Cerebellar nuclear complex (tissue), 1 donor: Measurements from ENCODE around the gene FBXW10B.
"Not testable (repeated sequence)": the region's sequence is repeated elsewhere in the genome, so short reads cannot be mapped to it uniquely, and the experiment has no call there.

Experiments
- DNase-seq, 2 experiments: peaks; one replicate each; lab custom pipeline; 2025; lab: John Stamatoyannopoulos, UW

Gene FBXW10B, protein sequence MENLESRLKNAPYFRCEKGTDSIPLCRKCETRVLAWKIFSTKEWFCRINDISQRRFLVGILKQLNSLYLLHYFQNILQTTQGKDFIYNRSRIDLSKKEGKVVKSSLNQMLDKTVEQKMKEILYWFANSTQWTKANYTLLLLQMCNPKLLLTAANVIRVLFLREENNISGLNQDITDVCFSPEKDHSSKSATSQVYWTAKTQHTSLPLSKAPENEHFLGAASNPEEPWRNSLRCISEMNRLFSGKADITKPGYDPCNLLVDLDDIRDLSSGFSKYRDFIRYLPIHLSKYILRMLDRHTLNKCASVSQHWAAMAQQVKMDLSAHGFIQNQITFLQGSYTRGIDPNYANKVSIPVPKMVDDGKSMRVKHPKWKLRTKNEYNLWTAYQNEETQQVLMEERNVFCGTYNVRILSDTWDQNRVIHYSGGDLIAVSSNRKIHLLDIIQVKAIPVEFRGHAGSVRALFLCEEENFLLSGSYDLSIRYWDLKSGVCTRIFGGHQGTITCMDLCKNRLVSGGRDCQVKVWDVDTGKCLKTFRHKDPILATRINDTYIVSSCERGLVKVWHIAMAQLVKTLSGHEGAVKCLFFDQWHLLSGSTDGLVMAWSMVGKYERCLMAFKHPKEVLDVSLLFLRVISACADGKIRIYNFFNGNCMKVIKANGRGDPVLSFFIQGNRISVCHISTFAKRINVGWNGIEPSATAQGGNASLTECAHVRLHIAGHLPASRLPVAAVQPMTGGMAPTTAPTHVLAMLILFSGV

GRCh38 chr17:15619331-15620058 is at the start of gene FBXW10B:
Gene FBXW10B (minus strand): TSS chr17:15619704. CDS start chr17:15619512, 192 bp downstream.
- DNase-seq: peak in 1 of 2 experiments; percentile 21

GRCh38 chr17:15663691-15664090 is 44.2 kb upstream of the FBXW10B start:
- DNase-seq: no peak

GRCh38 chr17:15663176-15663575 is 43.7 kb upstream of the FBXW10B start:
- no peak for DNase-seq

- no peak for DNase-seq
Observed at GRCh38 chr17:15662681-15663080, 43.2 kb upstream of the FBXW10B start.

DNA sequence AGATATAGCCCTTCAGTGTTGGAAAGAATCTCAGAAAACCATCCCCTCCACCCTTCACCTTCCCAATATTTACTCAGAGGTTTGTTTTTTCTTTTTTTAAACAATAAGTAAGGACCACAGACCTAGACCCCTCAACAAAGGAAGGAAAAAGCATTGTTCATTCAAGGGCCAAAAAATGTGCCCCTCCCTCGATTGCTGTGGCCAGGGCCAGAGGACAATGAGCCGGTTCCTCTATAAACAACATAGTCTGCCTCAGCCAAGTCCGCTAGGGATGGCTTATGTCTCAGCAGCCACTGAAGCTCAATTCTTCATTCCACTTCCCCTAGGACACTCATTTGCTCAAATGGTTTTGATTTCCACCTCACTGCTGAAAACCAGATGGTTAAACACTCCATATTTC is 40.6 kb upstream of the FBXW10B start:
- DNase-seq: no peak

DNA sequence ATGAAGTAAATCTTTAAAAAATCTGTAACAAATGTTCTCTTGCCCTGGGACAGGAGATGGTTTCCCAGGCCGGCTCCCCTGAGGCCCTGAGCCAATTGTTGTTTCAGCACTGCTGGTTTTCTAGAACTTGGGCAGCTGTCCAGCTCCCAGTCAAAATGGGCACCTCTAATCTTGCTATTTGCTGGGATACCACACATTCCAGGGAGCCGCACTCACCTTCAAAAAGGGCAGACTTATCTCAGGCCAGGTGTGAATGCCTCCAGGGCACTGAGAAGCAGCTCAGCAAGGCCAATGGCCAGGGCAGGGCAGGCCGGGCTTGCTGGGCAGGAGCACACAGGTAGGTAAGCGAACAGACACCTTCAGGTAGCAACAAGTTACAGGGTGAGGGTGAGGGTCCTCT is 40.2 kb upstream of the FBXW10B start:
- no peak for DNase-seq

- DNase-seq: no peak
Observed at GRCh38 chr17:15659236-15659635, 39.7 kb upstream of the FBXW10B start.

DNA sequence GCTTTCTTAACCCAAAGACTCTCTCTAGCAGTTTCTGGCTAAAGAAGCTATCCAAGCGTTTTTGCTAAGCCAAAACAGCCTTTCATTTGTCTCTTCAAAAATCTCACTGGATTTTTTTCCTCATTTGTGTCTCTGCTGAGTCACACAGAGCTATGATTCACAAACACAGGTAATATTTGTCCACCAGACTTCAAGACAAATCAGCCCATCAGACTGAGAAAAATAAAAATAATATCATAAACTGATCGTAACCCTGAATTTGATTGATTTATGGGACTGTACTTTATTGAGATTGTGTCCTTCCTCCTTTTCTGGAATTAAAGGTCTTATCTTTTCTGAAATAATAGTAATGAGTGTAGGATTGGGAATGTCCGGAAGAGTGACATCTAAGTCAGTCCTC is 38.8 kb upstream of the FBXW10B start:
- no peak for DNase-seq

- DNase-seq: no peak
Observed at GRCh38 chr17:15657868-15658267, 38.4 kb upstream of the FBXW10B start.

- no peak for DNase-seq
Observed at GRCh38 chr17:15654886-15655561, 35.5 kb upstream of the FBXW10B start.

DNA sequence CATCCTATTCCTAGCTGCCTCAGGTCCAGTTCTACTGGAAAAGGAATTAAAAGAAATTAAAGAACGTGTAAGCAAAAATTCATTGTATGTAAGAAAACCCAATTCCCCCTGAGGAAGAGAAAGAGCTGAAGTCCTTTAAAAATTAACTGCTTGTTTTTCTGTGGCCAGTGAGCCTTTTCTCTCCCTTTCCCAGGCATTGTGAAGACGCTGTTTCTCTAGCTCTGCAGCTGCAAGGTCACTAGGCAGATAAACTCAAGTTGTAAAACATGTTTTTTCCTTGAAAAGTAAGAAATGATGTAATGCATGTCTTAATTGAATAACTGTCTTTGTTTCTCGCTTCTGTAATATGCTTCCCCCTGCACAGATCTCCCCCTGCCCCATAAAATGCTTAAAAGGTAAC is 34.9 kb upstream of the FBXW10B start:
- DNase-seq: not testable (repeated sequence)

GRCh38 chr17:15652960-15653359 is 33.5 kb upstream of the FBXW10B start:
- DNase-seq: no peak

GRCh38 chr17:15651583-15652110 is 32.1 kb upstream of the FBXW10B start:
- no peak for DNase-seq

GRCh38 chr17:15650741-15651582 is 31.5 kb upstream of the FBXW10B start:
- DNase-seq: no peak

GRCh38 chr17:15649861-15650421 is 30.4 kb upstream of the FBXW10B start:
- no peak for DNase-seq

- DNase-seq: no peak
Observed at GRCh38 chr17:15648386-15648785, 28.9 kb upstream of the FBXW10B start.

DNA sequence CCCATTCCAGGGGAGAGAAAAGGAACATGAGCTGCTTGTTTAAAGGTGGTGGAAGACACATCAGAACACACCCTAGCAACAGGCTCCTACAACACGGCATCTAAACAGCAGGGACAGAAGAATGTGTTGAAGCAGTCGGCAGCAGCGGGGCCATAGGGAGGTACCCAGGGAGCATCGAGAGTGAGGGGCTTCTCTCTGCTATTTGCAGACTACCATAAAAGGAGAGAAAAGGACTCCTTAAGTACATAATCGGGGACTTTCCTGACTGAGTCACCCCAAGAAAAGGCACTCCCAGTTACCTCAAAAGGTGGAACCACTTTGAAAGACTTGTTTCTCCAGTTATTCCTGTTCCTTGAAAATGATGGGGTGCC is 26.4 kb upstream of the FBXW10B start:
- not testable (repeated sequence) for DNase-seq

DNA sequence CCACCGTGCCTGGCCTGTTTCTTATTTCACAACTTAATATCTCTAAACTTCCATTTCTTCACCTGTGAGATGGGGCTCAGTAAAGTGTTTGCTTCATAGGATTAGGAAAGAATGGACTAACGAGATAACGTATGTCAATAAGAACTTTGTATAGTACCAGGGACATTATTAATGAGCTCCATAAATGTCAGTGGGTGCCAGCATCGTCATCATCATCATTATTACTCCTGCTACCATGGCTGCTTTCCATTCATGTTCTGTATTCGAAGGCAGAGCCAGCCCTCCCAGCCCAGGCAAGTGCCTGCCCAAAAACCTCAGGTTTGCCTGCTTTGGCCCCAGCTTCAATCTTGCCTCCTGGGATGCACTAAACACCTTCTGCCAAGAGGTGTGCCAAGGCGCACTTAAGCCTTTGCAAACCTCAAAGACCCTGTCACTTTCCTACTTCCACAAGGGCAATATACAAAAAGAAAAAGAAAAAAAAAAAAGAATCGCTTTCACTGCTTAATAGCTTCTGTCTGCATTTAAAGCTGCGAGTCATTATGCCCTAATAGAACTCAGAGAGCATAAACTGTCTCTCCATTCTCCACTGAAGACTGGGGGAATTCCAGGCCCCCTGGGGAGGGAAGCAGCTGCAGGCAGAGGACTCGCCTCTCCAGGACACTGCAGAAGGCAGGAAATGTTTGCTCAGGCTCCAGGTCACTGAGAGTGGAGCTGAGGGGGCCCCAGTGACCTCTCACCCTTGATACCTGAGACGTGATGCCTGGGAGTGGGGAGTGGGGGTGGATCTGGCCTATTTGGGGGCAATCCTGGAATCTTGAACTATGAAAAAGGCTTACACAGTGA is 25.8 kb upstream of the FBXW10B start:
- not testable (repeated sequence) for DNase-seq

GRCh38 chr17:15642505-15643251 is 23.2 kb upstream of the FBXW10B start:
- not testable (repeated sequence) for DNase-seq
